HCT116 (cell line): ENCODE data around the gene RNPEP. TPM values are rescaled to one million over a fixed set of nuclear protein-coding genes. Genes with fewer than 3 reads are reported as not detected.

Experiments
- ATAC-seq: fragments of 200-7000 bp; cut with Tn5 transposase; 2 replicates; pipeline ENCODE4 v1.9.1; 2020; ENCODE audit warnings: mild to moderate bottlenecking, moderate library complexity
- BruUV-seq: library from RNA; stranded (reverse); fragments of 400-500 nt; replicated peaks from 2 replicates; lab custom pipeline; 2021; lab: Mats Ljungman, UMichigan
- CTCF ChIA-PET: fragments of 300-600 bp; sonication (Branson Sonifier 250); formaldehyde crosslinking; loops from one replicate; lab custom pipeline; 2021; ENCODE audit warnings: antibody characterized with exemption; lab: Charles Lee
- POLR2A ChIA-PET: fragments of 300-600, 350-600 bp; sonication (Branson Sonifier 250); formaldehyde crosslinking; loops from one replicate; lab custom pipeline; 2021; ENCODE audit warnings: antibody characterized with exemption; lab: Charles Lee
- RAD21 ChIA-PET, 2 experiments: fragments of 300-600 bp; sonication (Branson Sonifier 250); formaldehyde crosslinking; loops; one replicate each; lab custom pipeline; 2023; ENCODE audit warnings: low total read pairs in 2 of 2; ENCODE audit not compliant: uncharacterized antibody in 2 of 2, unreplicated experiment in 2 of 2, low non-redundant PET in 1 of 2; lab: Charles Lee
- DNase-seq: peaks from one replicate; pipeline ENCODE4 v3.0.0-alpha.2; 2010; ENCODE audit warnings: low read depth, low spot score
- H2AFZ ChIP-seq: fragments of 200-600 bp; shearing (Covaris generic), sonication (generic); 2 replicates; pipeline ENCODE4 v1.6.1; 2017; ENCODE audit warnings: low read depth, mixed run types, mixed read lengths, antibody characterized with exemption, low read length; ENCODE audit not compliant: poor library complexity, severe bottlenecking
- H3K27ac ChIP-seq: 2 replicates; pipeline ENCODE4 v1.5.1; 2012; ENCODE audit warnings: low read depth, low read length
- H3K27me3 ChIP-seq: fragments of 200-600 bp; sonication (generic); 2 replicates; pipeline ENCODE4 v1.6.1; 2016; ENCODE audit warnings: mixed run types, low read length, mixed read lengths; ENCODE audit not compliant: insufficient read depth
- H3K36me3 ChIP-seq, 2 experiments: fragments of 200-500 bp in 1 of 2; fragments of 200-600 bp in 1 of 2; sonication (Bioruptor generic) in 1 of 2; sonication (generic) in 1 of 2; 2 replicates each; pipeline versions ENCODE4 v1.5.1 to v1.6.1; 2014 to 2016; ENCODE audit warnings: low read length in 2 of 2, inconsistent platforms in 1 of 2, mixed read lengths in 1 of 2, mixed run types in 1 of 2; ENCODE audit not compliant: insufficient read depth in 2 of 2, control insufficient read depth in 1 of 2
- H3K4me1 ChIP-seq, 2 experiments: fragments of 200-600 bp in 1 of 2; sonication (generic) in 1 of 2; 2 replicates each; pipeline versions ENCODE4 v1.5.1 to v1.6.1; 2012 to 2017; ENCODE audit warnings: low read length in 2 of 2, inconsistent platforms in 1 of 2, mild to moderate bottlenecking in 1 of 2, mixed read lengths in 1 of 2, mixed run types in 1 of 2, moderate library complexity in 1 of 2; ENCODE audit not compliant: insufficient read depth in 2 of 2, control insufficient read depth in 1 of 2
- H3K4me2 ChIP-seq: fragments of 200-600 bp; sonication (generic); 2 replicates; pipeline ENCODE4 v1.6.1; 2017; ENCODE audit warnings: mixed run types, low read length, mixed read lengths
- H3K4me3 ChIP-seq, 2 experiments: fragments of 200-600 bp in 1 of 2; sonication (generic) in 1 of 2; replicated peaks in 1 of 2; 2 replicates each; pipeline ENCODE4 v1.5.1; 2011 to 2016; ENCODE audit warnings: low read length in 2 of 2, control low read depth in 1 of 2, low read depth in 1 of 2, mild to moderate bottlenecking in 1 of 2, mixed read lengths in 1 of 2, mixed run types in 1 of 2
- H3K79me2 ChIP-seq: fragments of 200-600 bp; sonication (generic); 2 replicates; pipeline ENCODE4 v1.6.1; 2017; ENCODE audit warnings: mild to moderate bottlenecking, mixed run types, low read length, moderate library complexity, mixed read lengths; ENCODE audit not compliant: insufficient read depth
- H3K9ac ChIP-seq: fragments of 200-600 bp; sonication (generic); 2 replicates; pipeline ENCODE4 v1.6.1; 2016; ENCODE audit warnings: low read length, mixed read lengths
- H3K9me2 ChIP-seq: fragments of 200-600 bp; sonication (generic), shearing (Covaris generic); 2 replicates; pipeline ENCODE4 v1.6.1; 2017; ENCODE audit warnings: mixed run types, mild to moderate bottlenecking, moderate library complexity; ENCODE audit not compliant: insufficient read depth
- H3K9me3 ChIP-seq, 2 experiments: fragments of 200-500 bp in 1 of 2; fragments of 200-600 bp in 1 of 2; sonication (Bioruptor generic) in 1 of 2; sonication (generic) in 1 of 2; 2 replicates each; pipeline ENCODE4 v1.6.1; 2014 to 2017; ENCODE audit warnings: low read length in 2 of 2, mixed read lengths in 2 of 2, inconsistent platforms in 1 of 2, low read depth in 1 of 2, mild to moderate bottlenecking in 1 of 2, mixed run types in 1 of 2, moderate library complexity in 1 of 2; ENCODE audit not compliant: control insufficient read depth in 1 of 2, insufficient read depth in 1 of 2
- H4K20me1 ChIP-seq: fragments of 200-600 bp; sonication (generic), shearing (Covaris generic); 2 replicates; pipeline ENCODE4 v1.6.1; 2017; ENCODE audit warnings: mixed run types, mild to moderate bottlenecking, moderate library complexity; ENCODE audit not compliant: insufficient read depth
- CEBPB ChIP-seq: IDR thresholded peaks from 2 replicates; pipeline ENCODE4 v1.6.1; 2012; ENCODE audit warnings: low read depth
- ELF1 ChIP-seq: IDR thresholded peaks from 2 replicates; pipeline ENCODE4 v1.6.1; 2012; ENCODE audit warnings: low read depth, borderline replicate concordance
- EZH2 ChIP-seq: fragments of 200-600 bp; sonication (generic); IDR thresholded peaks from 2 replicates; pipeline ENCODE4 v1.6.1; 2017; ENCODE audit warnings: antibody characterized with exemption, mixed run types
- JUND ChIP-seq: IDR thresholded peaks from 2 replicates; pipeline ENCODE4 v1.6.1; 2012
- POLR2A ChIP-seq: IDR thresholded peaks from 2 replicates; pipeline ENCODE4 v1.7.0; 2011; ENCODE audit warnings: borderline replicate concordance; ENCODE audit not compliant: insufficient read depth, insufficient read length; ENCODE audit errors: extremely low read depth
- POLR2AphosphoS5 ChIP-seq: IDR thresholded peaks from 2 replicates; pipeline ENCODE4 v1.6.1; 2011; ENCODE audit warnings: mild to moderate bottlenecking, low read depth, low read length, moderate library complexity
- RAD21 ChIP-seq: IDR thresholded peaks from 2 replicates; pipeline ENCODE4 v1.6.1; 2012; ENCODE audit warnings: low read depth, mild to moderate bottlenecking
- SRF ChIP-seq: IDR thresholded peaks from 2 replicates; pipeline ENCODE4 v1.6.1; 2012; ENCODE audit warnings: low read depth
- YY1 ChIP-seq: IDR thresholded peaks from 2 replicates; pipeline ENCODE4 v1.6.1; 2011; ENCODE audit warnings: low read length, low read depth, moderate library complexity, mild to moderate bottlenecking; ENCODE audit not compliant: insufficient replicate concordance; ENCODE audit errors: extremely low read depth
- ZFX ChIP-seq: fragments of 450-650 bp; IDR thresholded peaks from 2 replicates; pipeline ENCODE4 v1.6.1; 2017
- intact Hi-C: fragments of 100-400 bp; cut with micrococcal nuclease; formaldehyde crosslinking; loops from 2 replicates; pipeline ENCODE4 v1.10.0; 2022
- total RNA-seq: library from RNA; stranded (reverse); gene quantifications from one replicate; pipeline ENCODE4 v1.2.1, GENCODE V29; 2021; ENCODE audit not compliant: unreplicated experiment
- TF ChIP-seq, protein P1 (sequence below), 3 experiments: fragments of 200-600 bp in 1 of 3; sonication (generic) in 1 of 3; IDR thresholded peaks in 2 of 3; conservative IDR thresholded peaks in 1 of 3; 2 replicates each; pipeline ENCODE4 v1.5.1; 2012 to 2017; ENCODE audit warnings: low read depth in 2 of 3, low read length in 2 of 3, antibody characterized with exemption in 1 of 3, borderline replicate concordance in 1 of 3, control low read depth in 1 of 3, mild to moderate bottlenecking in 1 of 3, mixed read lengths in 1 of 3, mixed run types in 1 of 3, moderate library complexity in 1 of 3; ENCODE audit not compliant: insufficient read depth in 1 of 3
- TF ChIP-seq, protein P2 (sequence below): IDR thresholded peaks from 2 replicates; pipeline ENCODE4 v1.6.1; 2012

RNPEP gene
- total RNA-seq, 1 experiment from 2014 or later = 85.9 TPM

DNA sequence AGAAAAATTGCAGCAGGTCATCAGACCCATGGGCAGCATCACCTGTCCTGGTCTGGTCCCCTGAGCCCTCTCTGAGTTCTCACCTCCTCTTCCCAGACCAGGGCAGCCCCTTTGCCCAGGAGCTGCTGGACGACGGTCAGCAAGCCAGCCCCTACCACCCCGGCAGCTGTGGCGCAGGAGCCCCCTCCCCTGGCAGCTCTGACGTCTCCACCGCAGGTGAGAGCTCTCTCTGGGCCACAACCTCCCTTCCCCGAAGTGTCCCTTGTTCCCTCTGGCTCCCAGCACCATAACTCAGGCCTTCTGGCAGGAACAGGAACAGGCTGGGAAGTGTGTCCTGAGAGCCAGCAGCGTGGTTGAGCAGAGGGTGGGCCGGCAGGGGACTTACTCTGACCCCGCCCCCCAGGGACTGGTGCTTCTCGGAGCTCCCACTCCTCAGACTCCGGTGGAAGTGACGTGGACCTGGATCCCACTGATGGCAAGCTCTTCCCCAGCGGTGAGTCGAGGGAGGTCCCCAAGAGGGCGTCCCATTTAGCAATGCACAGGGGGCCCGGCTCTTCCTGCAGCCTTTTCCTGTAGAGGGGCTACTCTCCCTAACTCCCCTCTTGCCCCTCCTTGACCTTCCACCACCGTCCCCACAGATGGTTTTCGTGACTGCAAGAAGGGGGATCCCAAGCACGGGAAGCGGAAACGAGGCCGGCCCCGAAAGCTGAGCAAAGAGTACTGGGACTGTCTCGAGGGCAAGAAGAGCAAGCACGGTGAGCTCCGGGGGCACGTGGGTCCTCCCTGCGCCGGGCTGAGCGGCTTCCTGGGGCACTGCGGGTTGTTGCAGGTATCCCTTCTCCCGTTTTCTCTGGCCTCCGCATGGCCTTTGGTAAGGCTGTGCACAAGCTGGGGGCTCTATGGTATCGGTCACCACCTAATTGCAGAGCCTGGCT is 30.4 kb downstream of the RNPEP start:
- H3K9ac ChIP-seq = no peak overlapping the region
- peaks cover 68 to 100% of the 10 kb centered on the region in 2 experiments for H3K4me1 ChIP-seq
- no TSS peak for BruUV-seq
- H3K4me2 ChIP-seq = peak overlapping the region; percentile 99; the same call in 1 of the 2 replicates
- peaks cover 6 to 31% of the 10 kb centered on the region in 2 experiments for H3K36me3 ChIP-seq
- H2AFZ ChIP-seq = no peak overlapping the region
- DNase-seq (no peak), ATAC-seq (no peak)
- TF ChIP-seq CEBPB (no peak), JUND (no peak), SRF (no peak), YY1 (no peak), EZH2 (no peak), POLR2AphosphoS5 (no peak), ELF1 (no peak), POLR2A (no peak), RAD21 (no peak), ZFX (no peak)
- TF ChIP-seq, protein P1, sequence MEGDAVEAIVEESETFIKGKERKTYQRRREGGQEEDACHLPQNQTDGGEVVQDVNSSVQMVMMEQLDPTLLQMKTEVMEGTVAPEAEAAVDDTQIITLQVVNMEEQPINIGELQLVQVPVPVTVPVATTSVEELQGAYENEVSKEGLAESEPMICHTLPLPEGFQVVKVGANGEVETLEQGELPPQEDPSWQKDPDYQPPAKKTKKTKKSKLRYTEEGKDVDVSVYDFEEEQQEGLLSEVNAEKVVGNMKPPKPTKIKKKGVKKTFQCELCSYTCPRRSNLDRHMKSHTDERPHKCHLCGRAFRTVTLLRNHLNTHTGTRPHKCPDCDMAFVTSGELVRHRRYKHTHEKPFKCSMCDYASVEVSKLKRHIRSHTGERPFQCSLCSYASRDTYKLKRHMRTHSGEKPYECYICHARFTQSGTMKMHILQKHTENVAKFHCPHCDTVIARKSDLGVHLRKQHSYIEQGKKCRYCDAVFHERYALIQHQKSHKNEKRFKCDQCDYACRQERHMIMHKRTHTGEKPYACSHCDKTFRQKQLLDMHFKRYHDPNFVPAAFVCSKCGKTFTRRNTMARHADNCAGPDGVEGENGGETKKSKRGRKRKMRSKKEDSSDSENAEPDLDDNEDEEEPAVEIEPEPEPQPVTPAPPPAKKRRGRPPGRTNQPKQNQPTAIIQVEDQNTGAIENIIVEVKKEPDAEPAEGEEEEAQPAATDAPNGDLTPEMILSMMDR (IDR thresholded peaks at IDR 0.05 in 2 of 3, conservative IDR thresholded peaks at IDR 0.05 in 1 of 3; ENCODE audit: borderline replicate concordance in 1 of 3, insufficient read depth in 1 of 3, low read depth in 2 of 3, low read length in 2 of 3) = no peak
- TF ChIP-seq, protein P2, sequence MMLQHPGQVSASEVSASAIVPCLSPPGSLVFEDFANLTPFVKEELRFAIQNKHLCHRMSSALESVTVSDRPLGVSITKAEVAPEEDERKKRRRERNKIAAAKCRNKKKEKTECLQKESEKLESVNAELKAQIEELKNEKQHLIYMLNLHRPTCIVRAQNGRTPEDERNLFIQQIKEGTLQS = no peak
- intact Hi-C loops = no loop called here
- peaks cover 47% of the 10 kb centered on the region for H3K79me2 ChIP-seq
- H3K27ac ChIP-seq = peak overlapping the region; percentile 31; the same call in 1 of the 2 replicates
- H3K9me2 ChIP-seq = no peaks in the 10 kb centered on the region
- RAD21 ChIA-PET = no interaction called here
- POLR2A ChIA-PET = interaction anchor here (0.9 to 9.2 kb wide), 14 partner anchors 9 to 105 kb away, joined by 3 to 174 read pairs (median 5); no protein-coding TSS in a partner anchor
- no peaks in the 10 kb centered on the region for H3K27me3 ChIP-seq
- no peaks in the 10 kb centered on the region for H3K9me3 ChIP-seq
- no peaks in the 10 kb centered on the region for H4K20me1 ChIP-seq
- peak overlapping the region in 1 of 2 experiments; percentile 93; a peak in 1 of 4 replicates for H3K4me3 ChIP-seq
- CTCF ChIA-PET = no interaction called here
